PC-3 (cell line): ENCODE measurements around the gene RBP2.

ENCODE experiments used
- CTCF ChIP-seq: fragments of 300-600 bp; sonication (generic); conservative IDR thresholded peaks from 2 replicates; pipeline ENCODE4 v1.5.1; 2017; ENCODE audit warnings: antibody characterized with exemption, low read depth, mild to moderate bottlenecking, low read length
- EZH2 ChIP-seq: fragments of 300-600 bp; sonication (generic); IDR thresholded peaks from one replicate; pipeline ENCODE4 v1.6.1; 2017; ENCODE audit warnings: antibody characterized with exemption, mild to moderate bottlenecking, low read length; ENCODE audit not compliant: unreplicated experiment

- TF ChIP-seq CTCF: no peak
- no peak for TF ChIP-seq EZH2
Observed at GRCh38 chr3:139476348-139476747, at the start of gene RBP2.
